GM04503 (cell line): ENCODE data around the gene TESK1.
"Not testable (repeated sequence)": the region's sequence is repeated elsewhere in the genome, so short reads cannot be mapped to it uniquely, and the experiment has no call there.

ENCODE experiments used
- DNase-seq: peaks from one replicate; pipeline ENCODE4 v3.0.0-alpha.2; 2012; ENCODE audit warnings: low read depth

Gene TESK1

GRCh38 chr9:35615981-35616680 is 11.1 kb downstream of the TESK1 start:
- DNase-seq: no peak

- no peak for DNase-seq
These were observed 11.8 kb downstream of the TESK1 start for GRCh38 chr9:35616681-35617459.

- DNase-seq: no peak
These were observed 12.5 kb downstream of the TESK1 start for GRCh38 chr9:35617548-35617947.

DNA sequence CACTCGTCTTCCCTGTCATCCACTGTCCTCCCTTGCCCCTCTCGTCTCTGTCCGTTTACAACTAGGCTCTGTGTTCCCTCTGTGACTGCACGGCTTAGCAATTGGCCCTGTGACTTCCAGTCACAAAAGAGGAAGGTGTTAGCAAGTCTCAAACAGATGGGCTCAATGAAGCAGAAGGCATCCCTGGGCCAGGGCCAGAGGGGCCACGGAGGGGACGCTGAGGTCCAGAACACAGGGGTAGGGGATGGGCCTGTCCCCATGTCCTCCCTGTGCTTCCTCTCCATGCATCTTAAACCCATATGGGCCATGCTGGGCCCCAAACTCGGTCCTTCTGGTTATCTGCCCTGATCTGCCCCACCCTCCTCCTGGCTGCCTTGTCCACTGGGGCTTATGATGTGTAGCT is 13.3 kb downstream of the TESK1 start, which contains the start of gene CD72:
Gene CD72 (minus strand): TSS at position 89 of the 403 bp plus-strand sequence. CDS start 110 bp downstream, outside the sequence.
- DNase-seq: no peak

- DNase-seq: no peak
These were observed 14.1 kb downstream of the TESK1 start for GRCh38 chr9:35618854-35619799.

- no peak for DNase-seq
These were observed 14.7 kb downstream of the TESK1 start for GRCh38 chr9:35619800-35620158.

DNA sequence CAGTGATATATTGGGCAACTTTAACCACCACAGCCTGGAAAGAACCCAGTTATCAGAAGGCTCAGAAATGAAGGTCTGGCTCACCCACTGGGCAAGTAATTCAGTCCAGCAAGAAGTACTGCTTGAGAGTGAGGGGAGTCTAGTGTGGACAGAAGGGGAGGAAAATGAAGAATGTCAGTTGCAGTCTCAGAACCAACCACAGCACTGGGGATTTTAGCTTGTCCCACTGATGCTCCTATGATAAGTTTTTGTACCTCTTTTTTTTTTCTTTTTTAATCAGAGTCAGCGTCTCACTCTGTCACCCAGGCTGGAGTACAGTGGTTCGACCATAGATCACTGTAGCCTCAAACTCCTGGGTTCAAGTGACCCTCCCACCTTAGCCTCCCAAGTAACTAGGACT is 22.5 kb downstream of the TESK1 start:
- DNase-seq: no peak

GRCh38 chr9:35628389-35628991 is 23.4 kb downstream of the TESK1 start:
- DNase-seq: no peak

DNA sequence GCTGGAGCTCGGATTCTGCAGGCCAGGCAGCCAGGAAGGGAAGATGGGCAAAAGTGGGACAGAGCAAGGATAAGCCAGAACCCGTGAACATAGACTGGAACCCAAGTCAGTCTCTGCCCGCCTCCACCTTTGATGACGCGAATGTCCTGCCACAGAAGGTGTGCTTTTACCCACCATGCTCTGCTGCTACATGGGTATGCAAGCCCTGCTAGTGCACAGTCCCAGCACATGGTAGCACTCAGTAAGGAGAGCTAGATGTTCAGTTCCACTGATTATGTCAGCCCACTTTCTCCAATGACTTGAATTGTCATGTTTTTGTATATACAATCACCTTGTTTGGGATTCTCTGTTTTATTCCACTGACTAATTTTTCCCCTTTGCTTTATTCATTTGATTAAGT is 24.5 kb downstream of the TESK1 start:
- no peak for DNase-seq

DNA sequence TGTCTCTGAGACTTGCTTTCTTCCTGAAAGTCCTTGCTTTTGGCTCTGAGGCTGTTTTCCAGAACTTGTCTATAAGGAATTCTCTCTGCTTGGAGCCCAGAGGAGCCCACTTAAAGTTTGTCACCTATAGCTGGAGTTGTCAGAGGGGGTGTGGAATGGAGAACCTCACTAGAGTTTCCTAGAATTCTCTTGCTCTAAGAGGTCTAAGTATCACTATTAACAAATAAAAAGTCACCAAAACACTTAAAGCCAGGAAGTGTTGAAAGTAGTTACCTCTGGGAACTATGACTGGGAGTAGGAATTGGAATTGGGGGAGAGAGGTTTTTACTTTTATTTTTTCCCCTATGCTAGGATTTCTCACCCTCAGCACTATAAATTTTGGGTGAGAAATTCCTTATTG is 30.7 kb downstream of the TESK1 start:
- no peak for DNase-seq

DNA sequence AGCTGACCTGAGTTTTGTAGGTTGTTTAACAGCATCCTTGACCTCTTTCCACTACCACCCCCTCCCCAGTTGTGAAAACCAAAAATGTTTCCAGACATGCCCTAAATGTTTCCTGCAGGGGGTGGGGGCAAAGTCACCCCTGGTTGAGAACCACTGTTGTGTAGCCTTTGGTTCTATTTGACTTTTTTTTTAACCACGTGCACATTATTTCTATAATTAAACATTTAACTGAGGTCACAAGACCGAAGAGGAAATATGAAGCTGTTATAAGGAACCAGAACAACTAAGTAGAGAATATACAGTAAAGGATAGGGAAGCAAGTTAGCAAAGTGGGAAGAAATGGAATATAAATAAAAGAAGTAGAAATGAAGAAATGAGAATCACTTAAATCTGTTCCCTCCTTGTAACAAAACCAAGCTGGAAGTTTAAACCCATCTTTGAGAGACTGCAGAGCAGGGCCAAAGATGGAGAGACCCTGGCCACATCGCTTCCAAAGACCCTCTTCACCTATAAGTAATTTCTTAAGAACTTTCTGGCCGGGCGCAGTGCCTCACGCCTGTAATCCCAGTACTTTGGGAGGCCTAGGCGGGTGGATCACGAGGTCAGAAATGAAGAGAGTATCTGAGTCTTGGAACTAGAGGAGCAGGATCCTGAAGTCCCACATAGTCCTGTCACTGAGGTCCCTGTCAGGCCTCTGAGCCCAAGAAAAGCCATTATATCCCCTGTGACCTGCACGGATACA is 31.2 kb downstream of the TESK1 start:
- DNase-seq: no peak

DNA sequence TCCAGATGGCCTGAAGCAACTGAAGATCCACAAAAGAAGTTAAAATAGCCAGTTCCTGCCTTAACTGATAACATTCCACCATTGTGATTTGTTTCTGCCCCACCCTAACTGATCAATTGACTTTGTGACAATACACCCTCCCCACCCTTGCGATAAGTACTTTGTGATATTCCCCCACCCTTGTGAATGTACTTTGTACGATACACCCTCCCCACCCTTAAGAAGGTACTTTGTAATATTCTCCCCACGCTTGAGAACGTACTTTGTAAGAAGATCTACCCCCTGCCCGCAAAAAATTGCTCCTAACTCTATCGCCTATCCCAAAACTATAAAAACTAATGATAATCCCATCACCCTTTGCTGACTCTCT is 31.8 kb downstream of the TESK1 start:
- DNase-seq: not testable (repeated sequence)

DNA sequence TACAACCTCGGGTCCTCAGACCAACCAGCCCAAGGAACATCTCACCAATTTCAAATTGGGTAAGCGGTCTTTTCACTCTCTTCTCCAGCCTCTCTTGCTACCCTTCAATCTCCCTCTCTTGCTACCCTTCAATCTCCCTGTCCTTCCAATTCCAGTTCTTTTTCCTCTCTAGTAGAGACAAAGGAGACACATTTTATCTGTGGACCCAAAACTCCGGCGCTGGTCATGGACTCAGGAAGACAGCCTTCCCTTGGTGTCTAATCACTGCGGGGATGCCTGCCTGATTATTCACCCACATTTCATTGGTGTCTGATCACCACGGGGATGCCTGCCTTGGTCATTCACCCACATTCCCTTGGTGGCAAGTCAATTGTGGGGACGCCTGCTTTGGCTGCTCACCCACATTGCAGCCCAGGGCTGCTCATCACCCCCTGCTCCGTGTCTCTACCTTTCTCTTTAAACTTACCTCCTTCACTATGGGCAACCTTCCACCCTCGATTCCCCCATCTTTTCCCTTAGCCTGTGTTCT is 32.4 kb downstream of the TESK1 start:
- DNase-seq: not testable (repeated sequence)

DNA sequence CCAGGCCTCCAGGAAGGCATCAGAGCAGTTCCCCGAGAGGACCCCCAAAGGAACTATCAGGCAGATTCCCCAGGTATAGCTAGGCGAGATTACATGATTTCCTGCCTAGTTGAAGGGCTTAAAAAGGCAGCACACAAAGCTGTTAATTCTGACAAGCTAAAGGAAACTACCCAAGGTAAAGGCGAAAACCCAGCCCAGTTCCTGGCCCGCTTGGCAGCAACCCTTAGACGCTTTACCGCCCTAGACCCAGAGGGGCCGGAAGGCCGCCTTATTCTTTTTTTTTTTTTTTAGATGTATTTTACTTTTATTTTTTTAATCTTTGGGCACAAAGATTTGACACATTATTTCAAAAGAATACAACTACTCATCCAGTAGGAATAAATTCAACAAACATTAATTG is 33.7 kb downstream of the TESK1 start:
- not testable (repeated sequence) for DNase-seq

DNA sequence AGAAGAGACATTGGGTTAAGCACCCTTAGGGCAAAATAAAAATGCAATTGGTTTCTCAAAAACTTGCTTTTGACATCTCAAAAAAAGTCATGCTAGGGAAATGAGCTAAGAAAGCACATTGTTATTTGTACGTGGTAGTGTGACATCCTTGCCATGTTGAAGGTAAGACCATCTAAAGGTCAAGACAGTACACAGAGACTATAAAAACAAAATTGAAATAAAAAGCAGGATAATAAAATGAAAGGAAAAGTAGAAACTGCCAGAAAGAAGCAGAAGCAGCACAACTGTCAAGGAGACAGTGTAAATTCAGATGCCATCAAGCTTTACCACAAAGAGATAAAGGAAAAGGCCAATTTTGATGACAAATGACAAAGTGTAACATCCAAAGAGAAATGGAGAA is 34.2 kb downstream of the TESK1 start:
- DNase-seq: not testable (repeated sequence)

GRCh38 chr9:35639631-35640030 is 34.6 kb downstream of the TESK1 start:
- DNase-seq: no peak

DNA sequence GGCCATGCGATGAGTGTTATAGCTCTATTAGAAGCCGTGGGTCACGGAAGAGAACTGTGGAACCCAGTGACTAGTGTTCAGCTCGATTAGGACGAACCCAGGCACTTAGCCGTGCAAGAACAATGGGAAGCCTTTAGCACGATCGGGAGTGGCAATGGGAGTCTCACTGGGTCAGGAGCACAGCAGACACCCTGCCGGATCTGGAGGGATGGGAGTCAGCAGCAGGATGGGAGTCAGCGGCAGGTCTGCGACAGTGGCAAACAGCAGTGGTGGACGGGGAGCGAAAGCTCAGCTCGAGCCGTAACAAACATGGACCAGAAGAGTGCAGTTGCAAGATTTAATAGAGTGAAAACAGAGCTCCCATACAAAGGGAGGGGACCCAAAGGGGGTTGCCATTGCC is 35.4 kb downstream of the TESK1 start:
- not testable (repeated sequence) for DNase-seq

DNA sequence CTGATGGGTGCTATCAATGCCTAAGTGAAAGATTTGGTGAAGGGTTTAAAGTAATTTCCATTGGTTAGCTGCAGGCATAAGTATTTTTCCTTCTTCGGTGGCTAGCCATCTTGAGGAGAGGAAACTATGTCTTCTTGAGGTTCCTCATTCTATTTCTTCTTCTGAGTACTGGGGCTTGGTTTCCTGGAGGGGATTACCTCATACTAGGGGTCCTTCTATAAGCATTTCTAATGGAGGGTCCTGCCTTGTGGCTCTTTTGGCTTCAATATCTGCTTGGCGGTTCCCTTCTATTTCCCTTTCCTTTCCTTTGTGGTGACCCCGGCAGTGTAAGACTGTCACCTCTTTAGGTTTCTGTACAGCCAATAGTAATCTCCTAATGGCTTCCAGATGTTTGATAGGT is 36.4 kb downstream of the TESK1 start:
- DNase-seq: not testable (repeated sequence)

DNA sequence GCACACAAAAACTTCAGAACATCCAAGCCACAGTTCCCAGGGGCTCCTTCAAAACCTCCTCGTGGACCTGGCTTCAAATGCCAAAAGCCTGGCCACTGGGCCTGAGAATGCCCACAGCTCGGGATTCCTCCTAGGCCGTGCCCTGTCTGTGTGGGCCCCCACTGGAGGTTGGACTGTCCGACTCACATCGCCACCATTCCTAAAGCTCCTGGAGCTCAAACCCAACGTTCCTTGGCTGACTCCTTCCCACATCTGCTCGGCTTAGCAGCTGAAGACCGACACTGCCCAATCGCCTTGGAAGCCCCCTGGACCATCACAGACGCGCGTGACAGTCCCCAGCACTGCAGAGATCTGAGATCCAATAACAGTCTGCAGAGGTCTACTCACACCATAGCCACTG is 38.0 kb downstream of the TESK1 start:
- DNase-seq: no peak

DNA sequence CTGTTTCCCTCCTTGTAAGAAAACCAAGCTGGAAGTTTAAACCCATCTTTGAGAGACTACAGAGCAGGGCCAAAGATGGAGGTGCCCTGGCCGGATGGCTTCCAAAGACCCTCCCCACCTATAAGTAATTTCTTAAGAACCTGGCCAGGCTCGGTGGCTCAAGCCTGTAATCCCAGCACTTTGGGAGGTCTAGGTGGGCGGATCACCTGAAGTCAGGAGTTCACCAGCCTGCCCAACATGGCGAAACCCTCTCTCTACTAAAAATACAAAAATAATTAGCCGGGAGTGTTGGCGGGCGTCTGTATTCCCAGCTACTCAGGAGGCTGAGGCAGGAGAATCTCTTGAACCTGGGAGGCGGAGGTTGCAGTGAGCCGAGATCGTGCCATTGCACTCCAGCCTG is 40.7 kb downstream of the TESK1 start:
- DNase-seq: not testable (repeated sequence)

DNA sequence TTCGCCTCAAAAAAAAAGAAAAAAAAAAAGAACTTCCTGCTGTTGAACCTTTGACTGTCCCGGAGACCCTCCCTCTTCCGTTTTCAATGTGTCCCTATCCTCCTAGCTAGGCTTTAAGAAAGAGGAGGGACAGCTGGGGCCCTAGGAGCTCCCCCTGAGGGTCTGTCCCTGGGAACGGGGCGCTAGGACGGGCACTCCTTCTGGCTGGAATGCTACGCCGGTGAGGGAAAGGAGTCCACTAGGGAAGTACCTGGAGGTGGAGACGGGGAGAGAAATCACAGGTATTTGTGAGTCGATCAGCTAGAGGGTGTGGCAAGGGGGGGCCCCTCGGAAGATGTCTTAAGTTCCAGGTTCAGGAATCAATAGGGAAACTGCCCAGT is 41.1 kb downstream of the TESK1 start:
- DNase-seq: no peak
